ENCODE results near the gene TOM1L1. TPM values are rescaled to one million over a fixed set of nuclear protein-coding genes. Genes with fewer than 3 reads are reported as not detected.

Gene TOM1L1
- total RNA-seq, 4 donors from 2014 or later = 40.2 to 54.6 (median 50.5) TPM

GRCh38 chr17:54976316-54976715, 75.7 kb downstream of the TOM1L1 start:
- H3K4me1 ChIP-seq = no peaks in the 10 kb centered on the region
- no peak overlapping the region for H3K4me3 ChIP-seq
- DNase-seq (ENCODE audit: low spot score in 2 of 2) = no peak
- peaks cover 6% of the 10 kb centered on the region for H3K9me3 ChIP-seq
- WGBS = 95% methylated on average over 3 of the region's 3 CpGs
- peaks cover 4% of the 10 kb centered on the region for H3K36me3 ChIP-seq
- H3K27me3 ChIP-seq = no peaks in the 10 kb centered on the region
- TF ChIP-seq POLR2A (IDR thresholded peaks at IDR 0.05) (no peak), CTCF (IDR thresholded peaks at IDR 0.05) (no peak), POLR2AphosphoS5 (IDR thresholded peaks at IDR 0.05) (no peak), EP300 (IDR thresholded peaks at IDR 0.05) (no peak)
- H3K27ac ChIP-seq = no peak overlapping the region

GRCh38 chr17:54977744-54978143, 77.1 kb downstream of the TOM1L1 start:
- peaks cover 4% of the 10 kb centered on the region for H3K36me3 ChIP-seq
- H3K27me3 ChIP-seq = no peaks in the 10 kb centered on the region
- no peak overlapping the region for H3K4me3 ChIP-seq
- H3K9me3 ChIP-seq = peaks cover 6% of the 10 kb centered on the region
- H3K4me1 ChIP-seq = no peaks in the 10 kb centered on the region
- TF ChIP-seq CTCF (IDR thresholded peaks at IDR 0.05) (no peak), POLR2A (IDR thresholded peaks at IDR 0.05) (no peak), POLR2AphosphoS5 (IDR thresholded peaks at IDR 0.05) (no peak), EP300 (IDR thresholded peaks at IDR 0.05) (no peak)
- 87% methylated on average over 2 of the region's 2 CpGs for WGBS
- H3K27ac ChIP-seq = no peak overlapping the region
- no peak for DNase-seq (ENCODE audit: low spot score in 2 of 2)

GRCh38 chr17:54979657-54980056, 79.0 kb downstream of the TOM1L1 start:
- Histone ChIP-seq H3K9me3 (peaks cover 6% of the 10 kb centered on the region), H3K36me3 (peaks cover 4% of the 10 kb centered on the region), H3K4me1 (no peaks in the 10 kb centered on the region), H3K27ac (no peak overlapping the region), H3K4me3 (no peak overlapping the region), H3K27me3 (no peaks in the 10 kb centered on the region)
- TF ChIP-seq POLR2A (IDR thresholded peaks at IDR 0.05) (no peak), EP300 (IDR thresholded peaks at IDR 0.05) (no peak), CTCF (IDR thresholded peaks at IDR 0.05) (no peak), POLR2AphosphoS5 (IDR thresholded peaks at IDR 0.05) (no peak)
- no peak for DNase-seq (ENCODE audit: low spot score in 2 of 2)

- Histone ChIP-seq H3K4me1 (no peaks in the 10 kb centered on the region), H3K4me3 (no peak overlapping the region), H3K27ac (no peak overlapping the region), H3K9me3 (peaks cover 6% of the 10 kb centered on the region), H3K27me3 (no peaks in the 10 kb centered on the region), H3K36me3 (peaks cover 4% of the 10 kb centered on the region)
- no peak for DNase-seq (ENCODE audit: low spot score in 2 of 2)
- TF ChIP-seq EP300 (IDR thresholded peaks at IDR 0.05) (no peak), POLR2AphosphoS5 (IDR thresholded peaks at IDR 0.05) (no peak), CTCF (IDR thresholded peaks at IDR 0.05) (no peak), POLR2A (IDR thresholded peaks at IDR 0.05) (no peak)
- WGBS = 95% methylated on average over 3 of the region's 3 CpGs
Observed at GRCh38 chr17:54980375-54980774, 79.7 kb downstream of the TOM1L1 start.

- no peak overlapping the region for H3K27ac ChIP-seq
Observed at GRCh38 chr17:54982399-54982798, 81.7 kb downstream of the TOM1L1 start.

More at GRCh38 chr17:54982399-54982798, 81.7 kb downstream of the TOM1L1 start:
- no peak for DNase-seq (ENCODE audit: low spot score in 2 of 2)
- TF ChIP-seq POLR2A (IDR thresholded peaks at IDR 0.05) (no peak), CTCF (IDR thresholded peaks at IDR 0.05) (no peak), EP300 (IDR thresholded peaks at IDR 0.05) (no peak), POLR2AphosphoS5 (IDR thresholded peaks at IDR 0.05) (no peak)
- Histone ChIP-seq H3K4me1 (no peaks in the 10 kb centered on the region), H3K36me3 (peaks cover 4% of the 10 kb centered on the region), H3K9me3 (peaks cover 6% of the 10 kb centered on the region), H3K4me3 (no peak overlapping the region), H3K27me3 (no peaks in the 10 kb centered on the region)
